Measurements from ENCODE around the gene GM2A.

The GM2A gene

GRCh38 chr5:151315998-151316597 is 63.1 kb downstream of the GM2A start:
- no peaks in the 10 kb centered on the region for H3K27me3 ChIP-seq
- no peaks in the 10 kb centered on the region; the same call in 1 of the 2 replicates for H3K9me3 ChIP-seq
- peak; percentile 80 for DNase-seq
- no peaks in the 10 kb centered on the region for H3K36me3 ChIP-seq
- H3K4me3 ChIP-seq (ENCODE audit: low read depth, low read length), result no peak overlapping the region
- TF ChIP-seq CTCF (IDR thresholded peaks at IDR 0.05; ENCODE audit: low read depth, low read length), result peak; percentile 96
- no peaks in the 10 kb centered on the region for H3K4me1 ChIP-seq

GRCh38 chr5:151317871-151318270 is 64.9 kb downstream of the GM2A start:
- Histone ChIP-seq H3K36me3 (no peaks in the 10 kb centered on the region), H3K9me3 (no peaks in the 10 kb centered on the region; the same call in 1 of the 2 replicates), H3K4me3 (ENCODE audit: low read depth, low read length) (no peak overlapping the region), H3K27me3 (no peaks in the 10 kb centered on the region), H3K4me1 (no peaks in the 10 kb centered on the region)
- no peak for DNase-seq
- TF ChIP-seq CTCF (IDR thresholded peaks at IDR 0.05; ENCODE audit: low read depth, low read length), result no peak

DNA sequence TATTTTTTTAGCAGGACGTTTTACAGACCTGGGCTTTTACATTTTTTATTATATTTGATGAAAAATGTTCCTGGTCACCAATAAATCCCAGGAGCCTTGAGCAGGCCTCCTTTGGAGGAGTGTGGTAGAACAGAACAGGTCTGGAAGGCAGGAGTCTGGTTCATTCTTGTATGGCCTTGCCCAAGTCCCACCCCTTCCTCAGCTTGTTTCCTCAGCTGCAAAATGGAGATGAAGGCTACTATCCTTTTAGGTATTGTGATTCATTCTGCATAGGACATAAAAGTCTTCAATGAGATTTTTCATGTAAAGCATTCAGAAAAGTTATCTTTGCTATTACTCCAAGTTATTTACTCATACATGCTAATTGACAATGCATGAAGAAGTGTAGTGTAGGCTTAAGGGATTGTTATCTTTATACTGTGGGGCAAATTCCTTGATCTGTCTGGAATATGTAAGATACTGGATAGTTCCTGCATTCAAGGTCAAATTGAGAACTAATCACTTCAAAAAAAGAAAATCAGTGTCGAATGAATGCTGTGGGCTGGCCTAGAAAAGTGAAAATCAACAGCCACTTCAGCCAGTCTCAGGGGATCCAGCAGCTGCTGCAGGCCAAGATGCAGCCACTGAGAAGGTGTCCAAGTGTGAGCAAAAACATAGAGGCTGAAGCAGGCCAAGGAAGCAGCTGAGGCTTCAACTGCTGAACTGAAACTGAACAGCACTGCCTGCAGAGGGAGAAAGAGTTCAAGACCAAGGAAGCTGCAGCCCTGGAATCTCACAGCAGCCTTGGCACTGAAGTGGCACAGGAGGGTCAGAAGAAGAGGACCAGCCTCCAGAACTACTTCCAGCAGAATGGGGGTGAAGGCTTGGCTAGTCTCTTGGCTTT is 66.1 kb downstream of the GM2A start:
- peak; percentile 7; the same call in 1 of the 2 replicates for TF ChIP-seq CTCF (IDR thresholded peaks at IDR 0.05; ENCODE audit: low read depth, low read length)
- DNase-seq, result no peak
- Histone ChIP-seq H3K27me3 (no peaks in the 10 kb centered on the region), H3K4me1 (no peaks in the 10 kb centered on the region), H3K4me3 (ENCODE audit: low read depth, low read length) (no peak overlapping the region), H3K9me3 (no peaks in the 10 kb centered on the region; the same call in none of the 2 replicates), H3K36me3 (no peaks in the 10 kb centered on the region)
